HFF-Myc (cell line): ENCODE data around the gene DENND5B.

Experiments used
- DNase-seq: peaks from one replicate; pipeline ENCODE4 v3.0.0-alpha.2; 2011; ENCODE audit warnings: low read depth; ENCODE audit errors: extremely low read depth
- H3K4me3 ChIP-seq: replicated peaks from 2 replicates; pipeline ENCODE4 v1.5.1; 2011; ENCODE audit warnings: low read depth, mild to moderate bottlenecking, control low read depth, low read length
- TF ChIP-seq, protein P1 (sequence below): IDR thresholded peaks from 2 replicates; pipeline ENCODE4 v1.5.1; 2012; ENCODE audit warnings: mild to moderate bottlenecking, low read depth, low read length, control low read depth; ENCODE audit errors: missing control alignments

Gene DENND5B

DNA sequence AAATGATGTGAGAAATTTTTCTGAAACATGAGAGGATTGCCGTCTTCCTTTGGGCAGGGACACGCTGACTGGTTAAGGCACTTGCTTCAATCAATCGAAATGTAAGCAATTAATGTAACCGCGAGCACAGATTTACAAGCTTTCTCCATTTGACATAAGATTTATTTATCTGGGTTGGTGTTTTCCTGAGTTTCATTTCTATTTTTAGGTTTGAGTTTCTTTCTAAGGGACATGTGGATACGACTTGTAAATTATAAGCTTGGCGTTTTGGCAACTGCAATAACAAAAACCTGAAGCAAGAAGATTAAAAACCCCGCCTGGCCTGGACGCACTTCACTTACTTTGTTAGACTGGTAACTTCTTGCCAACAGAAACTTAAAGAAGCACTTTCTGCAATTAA, 244.7 kb downstream of the DENND5B start:
- no peak overlapping the region for H3K4me3 ChIP-seq
- TF ChIP-seq, protein P1, sequence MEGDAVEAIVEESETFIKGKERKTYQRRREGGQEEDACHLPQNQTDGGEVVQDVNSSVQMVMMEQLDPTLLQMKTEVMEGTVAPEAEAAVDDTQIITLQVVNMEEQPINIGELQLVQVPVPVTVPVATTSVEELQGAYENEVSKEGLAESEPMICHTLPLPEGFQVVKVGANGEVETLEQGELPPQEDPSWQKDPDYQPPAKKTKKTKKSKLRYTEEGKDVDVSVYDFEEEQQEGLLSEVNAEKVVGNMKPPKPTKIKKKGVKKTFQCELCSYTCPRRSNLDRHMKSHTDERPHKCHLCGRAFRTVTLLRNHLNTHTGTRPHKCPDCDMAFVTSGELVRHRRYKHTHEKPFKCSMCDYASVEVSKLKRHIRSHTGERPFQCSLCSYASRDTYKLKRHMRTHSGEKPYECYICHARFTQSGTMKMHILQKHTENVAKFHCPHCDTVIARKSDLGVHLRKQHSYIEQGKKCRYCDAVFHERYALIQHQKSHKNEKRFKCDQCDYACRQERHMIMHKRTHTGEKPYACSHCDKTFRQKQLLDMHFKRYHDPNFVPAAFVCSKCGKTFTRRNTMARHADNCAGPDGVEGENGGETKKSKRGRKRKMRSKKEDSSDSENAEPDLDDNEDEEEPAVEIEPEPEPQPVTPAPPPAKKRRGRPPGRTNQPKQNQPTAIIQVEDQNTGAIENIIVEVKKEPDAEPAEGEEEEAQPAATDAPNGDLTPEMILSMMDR: no peak
- DNase-seq: no peak

DNA sequence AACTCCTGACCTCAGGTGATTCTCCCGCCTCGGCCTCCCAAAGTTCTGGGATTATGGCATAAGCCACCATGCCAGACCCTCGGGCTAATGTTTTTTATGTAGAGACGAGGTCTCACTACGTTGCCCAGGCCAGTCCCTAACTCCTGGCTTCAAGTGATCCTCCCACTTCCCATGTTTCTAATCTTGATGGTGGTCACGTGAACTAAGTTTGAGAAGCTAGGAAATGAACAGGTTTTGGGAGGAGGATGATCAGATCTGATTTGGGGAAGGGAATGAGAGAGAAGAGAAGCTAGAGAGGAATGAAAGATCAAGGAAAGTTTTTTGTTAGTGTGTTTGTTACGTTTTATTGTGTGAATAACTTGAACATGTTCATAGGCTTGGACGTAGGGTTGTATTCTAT, 247.8 kb downstream of the DENND5B start:
- DNase-seq: no peak
- H3K4me3 ChIP-seq: no peak overlapping the region
- TF ChIP-seq, protein P1: no peak

DNA sequence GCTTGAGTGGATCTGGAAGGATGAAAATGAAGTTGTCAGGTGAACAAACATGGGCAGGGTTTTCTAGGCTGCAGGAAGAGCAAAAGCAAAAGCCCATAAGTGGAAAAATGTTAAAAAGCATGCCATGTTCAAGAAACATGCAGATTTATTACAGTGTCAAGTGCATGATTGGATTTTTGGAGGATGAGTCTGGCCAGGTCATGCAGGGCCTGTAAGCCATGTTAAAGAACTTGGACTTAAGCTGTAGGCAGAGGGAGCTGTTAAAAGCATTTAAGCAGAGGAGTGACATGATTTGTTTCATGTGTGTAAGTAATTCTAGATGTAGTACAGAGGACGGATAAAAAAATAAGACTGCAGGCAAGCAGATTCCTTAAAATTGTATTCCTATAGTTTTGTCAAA, 248.7 kb downstream of the DENND5B start:
- H3K4me3 ChIP-seq: no peak overlapping the region
- no peak for DNase-seq
- TF ChIP-seq, protein P1: no peak

DNA sequence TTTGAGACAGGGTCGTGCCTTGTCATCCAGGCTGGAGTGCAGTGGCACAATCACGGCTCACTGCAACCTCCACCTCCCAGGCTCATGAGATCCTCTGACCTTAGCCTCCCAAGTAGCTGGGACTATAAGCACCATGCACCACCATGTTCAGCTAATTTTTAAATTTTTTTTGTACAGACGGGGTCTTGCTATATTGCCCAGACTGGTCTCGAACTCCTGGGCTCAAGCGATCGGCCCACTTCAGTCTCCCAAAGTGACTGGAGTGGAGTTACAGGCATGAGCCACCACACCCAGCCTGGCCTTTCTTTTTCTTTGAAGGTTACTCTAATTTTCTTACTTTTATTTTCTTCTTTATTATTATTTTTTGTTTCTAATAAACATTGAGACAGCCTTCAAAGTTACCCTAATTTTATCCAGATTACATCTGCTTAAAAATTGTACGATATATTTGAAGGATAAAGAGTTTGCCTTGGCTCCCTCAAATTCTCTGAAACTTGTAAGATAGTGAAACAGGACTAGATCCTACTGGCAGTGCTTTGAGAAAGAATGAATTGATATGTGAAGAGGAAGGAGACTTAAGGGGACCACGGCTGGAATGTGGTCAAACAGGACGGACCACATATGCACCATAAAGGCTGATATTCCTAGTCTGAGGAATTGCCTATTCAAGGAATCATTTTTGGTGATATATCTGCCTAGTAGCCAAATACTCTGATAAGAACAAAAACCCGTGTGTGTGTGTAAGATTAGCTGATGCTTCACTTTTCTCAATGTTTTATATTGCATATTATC, 250.9 kb downstream of the DENND5B start:
- H3K4me3 ChIP-seq: no peak overlapping the region
- no peak for DNase-seq
- TF ChIP-seq, protein P1: no peak

DNA sequence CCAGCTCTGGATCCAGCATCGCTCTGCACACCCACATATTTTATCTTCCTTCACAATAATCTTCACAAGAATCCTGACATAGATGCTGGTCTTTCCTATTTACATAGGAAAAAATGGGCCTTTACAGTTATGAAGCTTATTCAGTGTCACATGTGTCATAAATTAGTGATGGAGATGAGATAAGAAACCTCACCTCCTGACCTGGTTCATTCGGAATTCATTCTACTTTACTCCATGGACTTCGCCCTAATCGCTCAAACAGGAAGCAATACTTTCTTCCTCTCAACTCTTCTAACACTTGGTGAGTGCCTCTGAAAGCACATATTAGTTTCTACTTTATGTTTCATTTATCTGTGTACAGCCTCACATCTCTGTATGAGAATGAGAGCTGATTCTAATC, 253.0 kb downstream of the DENND5B start:
- TF ChIP-seq, protein P1: no peak
- H3K4me3 ChIP-seq: no peak overlapping the region
- no peak for DNase-seq
